OCI-LY1 (cell line): ENCODE results near the gene QKI.

Experiments used
- CTCF ChIP-seq: fragments of 200-600 bp; sonication (generic), shearing (Covaris generic); IDR thresholded peaks from 2 replicates; pipeline ENCODE4 v1.5.1; 2017; ENCODE audit warnings: mild to moderate bottlenecking, antibody characterized with exemption, low read length, moderate library complexity, mixed read lengths
- EZH2 ChIP-seq: fragments of 200-600 bp; sonication (generic), shearing (Covaris generic); IDR thresholded peaks from 2 replicates; pipeline ENCODE4 v1.8.0; 2017; ENCODE audit warnings: borderline replicate concordance, mixed run types, mild to moderate bottlenecking, antibody characterized with exemption, low read length, moderate library complexity, mixed read lengths

GRCh38 chr6:163501439-163501838 is 86.9 kb downstream of the QKI start:
- TF ChIP-seq CTCF (no peak), EZH2 (no peak)
